ENCODE results near the gene IGSF23. TPM values are rescaled to one million over a fixed set of nuclear protein-coding genes. Genes with fewer than 3 reads are reported as not detected.
"Not testable (repeated sequence)": the region's sequence is repeated elsewhere in the genome, so short reads cannot be mapped to it uniquely, and the experiment has no call there.

Gene IGSF23
- total RNA-seq, 1 donor from 2014 or later = not detected

DNA sequence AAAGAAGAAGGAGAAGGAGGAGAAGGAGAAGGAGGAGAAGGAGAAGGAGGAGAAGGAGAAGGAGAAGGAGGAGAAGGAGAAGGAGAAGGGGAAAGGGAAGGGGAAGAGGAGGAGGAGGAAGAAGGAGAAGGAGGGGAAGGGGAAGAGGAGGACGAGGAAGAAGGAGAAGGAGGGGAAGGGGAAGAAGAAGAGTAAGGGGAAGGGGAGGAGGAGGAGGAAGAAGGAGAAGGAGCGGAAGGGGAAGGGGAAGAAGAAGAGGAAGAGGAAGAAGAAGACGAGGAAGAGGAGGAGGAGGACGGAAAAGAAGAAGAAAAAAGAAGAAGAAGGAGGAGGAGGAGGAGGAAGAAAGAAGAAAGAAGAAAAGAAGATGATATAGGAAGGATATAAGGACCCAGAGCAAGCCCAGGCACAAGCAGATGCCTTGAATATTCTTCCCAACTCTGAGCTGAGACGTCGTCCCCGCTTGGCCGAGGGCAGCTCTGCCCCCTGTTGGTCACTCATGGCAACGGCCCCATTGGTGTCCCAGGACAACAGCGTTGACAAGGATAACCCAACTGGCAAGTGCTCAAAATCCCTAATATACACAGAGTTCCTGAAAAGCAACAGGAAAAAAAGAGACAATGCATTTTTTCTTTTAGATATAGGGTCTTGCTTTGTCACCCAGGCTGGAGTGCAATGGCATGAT lies 30.6 kb upstream of the IGSF23 start:
- ATAC-seq (no peak), DNase-seq (ENCODE audit: low spot score) (no peak)
- intact Hi-C loops (cut with DNase I) = no loop called here

DNA sequence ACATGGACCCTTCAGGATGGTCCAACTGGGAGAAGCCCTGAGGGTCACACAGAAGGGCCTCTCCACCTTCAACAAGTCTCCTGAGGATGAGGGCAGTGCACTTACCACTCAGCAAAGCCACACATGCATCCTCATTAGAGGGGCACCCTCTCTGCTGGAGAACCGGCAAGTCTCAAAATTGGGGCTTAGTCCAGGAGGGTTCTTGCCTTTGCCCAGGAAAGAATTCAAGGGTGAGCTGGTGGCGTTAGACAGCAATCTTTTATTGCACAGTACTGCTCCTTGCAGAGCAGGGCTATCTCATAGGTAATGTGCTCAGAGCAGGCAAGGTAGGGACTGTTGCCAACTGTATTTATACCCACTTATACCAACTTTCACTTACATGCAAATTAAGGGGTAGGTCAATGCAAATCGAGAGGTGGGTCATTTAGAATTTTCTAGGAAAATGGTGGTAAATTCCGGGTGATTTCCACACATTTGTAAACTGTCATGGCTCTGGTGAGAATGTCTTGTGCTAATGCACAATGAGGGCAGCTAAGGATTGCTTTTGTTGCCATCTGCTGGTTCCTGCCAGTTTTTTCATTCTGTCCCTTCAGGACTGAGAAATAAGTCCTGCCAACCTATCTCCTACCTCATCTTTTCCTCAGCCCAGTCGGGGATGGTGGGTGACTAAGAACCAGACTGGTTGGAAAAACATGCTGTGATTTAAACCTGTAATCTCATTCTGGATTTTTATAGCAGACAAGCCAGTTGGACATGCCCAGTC lies 27.8 kb upstream of the IGSF23 start:
- no peak for DNase-seq (ENCODE audit: low spot score)
- no peak for ATAC-seq
- intact Hi-C loops (cut with DNase I) = no loop called here

- intact Hi-C loops (cut with DNase I) = no loop called here
- no peak for ATAC-seq
- no peak for DNase-seq (ENCODE audit: low spot score)
Observed at GRCh38 chr19:44587963-44588770, 25.2 kb upstream of the IGSF23 start.

DNA sequence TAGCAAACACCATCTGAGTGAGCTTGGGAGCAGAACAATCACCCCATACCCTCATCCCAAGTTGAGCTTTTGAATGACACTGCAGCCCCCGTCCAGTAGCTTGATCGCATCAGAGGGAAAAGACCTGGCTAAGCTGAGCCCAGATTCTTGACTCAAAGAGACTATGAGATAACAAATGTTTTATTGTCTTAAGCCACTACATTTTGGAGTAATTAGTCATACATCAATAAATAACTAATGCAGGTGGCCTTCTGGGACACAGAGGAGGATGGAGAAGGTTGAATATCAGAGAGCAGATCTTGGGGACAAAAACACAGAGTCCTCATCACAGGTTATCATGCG lies 24.6 kb upstream of the IGSF23 start:
- no peak for ATAC-seq
- intact Hi-C loops (cut with DNase I) = no loop called here
- DNase-seq (ENCODE audit: low spot score) = no peak

GRCh38 chr19:44590245-44591059 lies 22.9 kb upstream of the IGSF23 start:
- ATAC-seq = no peak
- intact Hi-C loops (cut with DNase I) = no loop called here
- no peak for DNase-seq (ENCODE audit: low spot score)

GRCh38 chr19:44591340-44591993 lies 21.9 kb upstream of the IGSF23 start:
- DNase-seq (ENCODE audit: low spot score); ATAC-seq; intact Hi-C loops (cut with DNase I): not testable (repeated sequence)

- intact Hi-C loops (cut with DNase I) = no loop called here
- DNase-seq (ENCODE audit: low spot score) (no peak), ATAC-seq (no peak)
Observed at GRCh38 chr19:44592451-44592890, 20.9 kb upstream of the IGSF23 start.

DNA sequence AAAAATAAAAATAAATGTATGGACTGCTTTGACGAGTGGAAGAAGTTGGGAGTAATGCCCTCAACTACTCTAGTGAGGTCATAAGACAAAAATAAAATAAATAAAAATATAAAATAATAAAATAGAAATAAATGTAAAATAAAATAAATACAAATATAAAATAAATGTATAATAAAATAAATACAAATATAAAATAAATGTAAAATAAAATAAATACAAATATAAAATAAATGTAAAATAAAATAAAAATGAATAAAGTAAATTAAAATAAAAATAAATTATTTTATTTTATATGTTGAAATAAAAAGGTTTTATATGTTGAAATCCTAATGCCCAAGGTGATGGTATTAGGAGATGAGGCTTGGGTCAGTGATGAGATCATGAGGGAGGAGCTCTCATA lies 20.1 kb upstream of the IGSF23 start:
- intact Hi-C loops (cut with DNase I) = no loop called here
- DNase-seq (ENCODE audit: low spot score) (no peak), ATAC-seq (no peak)

DNA sequence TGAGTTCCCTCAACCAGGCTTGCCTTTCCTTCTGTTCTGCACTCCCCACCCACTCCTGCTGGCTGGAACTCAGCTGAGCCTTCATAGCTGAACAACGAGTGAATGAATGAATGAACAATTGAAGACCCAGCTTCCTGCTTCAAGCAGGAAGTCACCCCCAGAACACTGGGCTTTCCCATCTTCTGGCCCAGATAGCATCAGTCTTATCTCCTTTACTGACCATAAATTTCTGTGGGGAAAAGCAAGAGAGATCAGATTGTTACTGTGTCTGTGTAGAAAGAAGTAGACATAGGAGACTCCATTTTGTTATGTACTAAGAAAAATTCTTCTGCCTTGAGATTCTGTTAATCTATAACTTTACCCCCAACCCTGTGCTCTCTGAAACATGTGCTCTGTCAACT lies 19.5 kb upstream of the IGSF23 start:
- ATAC-seq; DNase-seq (ENCODE audit: low spot score); intact Hi-C loops (cut with DNase I): not testable (repeated sequence)

DNA sequence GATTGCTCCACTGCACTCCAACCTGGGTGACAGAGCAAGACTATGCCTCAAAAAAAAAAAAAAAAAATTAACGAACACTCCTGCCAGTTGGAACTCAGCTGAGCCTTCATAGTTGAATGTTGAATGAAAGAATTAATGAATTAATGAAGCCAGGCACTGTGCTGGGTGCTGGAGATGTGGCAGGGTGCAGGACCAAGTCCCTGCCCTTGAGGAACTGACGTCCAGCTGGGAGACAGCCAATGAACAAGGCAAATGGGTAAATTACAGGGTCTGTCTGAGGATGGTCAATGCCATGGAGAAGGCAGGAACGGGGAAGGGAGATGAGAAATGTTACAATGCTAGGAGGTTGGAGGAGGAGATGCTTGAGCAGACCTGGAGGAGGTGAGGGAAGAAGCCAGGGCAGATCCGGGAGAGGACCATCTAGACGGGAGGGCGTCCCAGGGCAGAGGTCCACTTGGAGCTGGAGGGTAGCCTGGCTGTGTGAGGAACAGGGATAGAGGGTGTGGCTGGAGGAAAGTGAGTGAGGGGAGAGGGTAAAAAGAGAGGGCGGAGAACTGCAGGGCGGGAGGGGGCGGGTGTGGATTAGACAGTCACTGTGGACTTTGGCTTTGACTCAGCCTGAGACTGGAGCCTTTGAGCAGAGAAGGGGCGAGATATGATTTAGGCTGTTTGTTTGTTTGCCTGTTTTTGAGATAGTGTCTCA lies 16.8 kb upstream of the IGSF23 start:
- intact Hi-C loops (cut with DNase I) = no loop called here
- ATAC-seq (no peak), DNase-seq (ENCODE audit: low spot score) (no peak)

DNA sequence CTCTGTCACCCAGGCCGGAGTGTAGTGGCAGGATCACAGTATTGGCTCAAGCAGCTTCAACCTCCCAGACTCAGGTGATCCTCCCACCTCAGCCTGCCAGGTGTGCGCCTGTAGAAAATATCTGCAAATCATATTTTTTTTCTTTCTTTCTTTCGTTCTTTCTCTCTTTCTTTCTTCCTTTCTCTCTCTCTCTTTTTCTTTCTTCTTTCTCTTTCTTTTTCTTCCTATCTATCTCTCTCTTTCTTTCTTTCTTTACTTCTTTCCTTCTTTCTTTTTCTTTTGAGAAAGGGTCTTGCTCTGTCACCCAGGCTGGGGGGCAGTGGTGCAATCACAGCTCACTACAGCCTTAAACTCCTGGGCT lies 16.3 kb upstream of the IGSF23 start:
- ATAC-seq (no peak), DNase-seq (ENCODE audit: low spot score) (no peak)
- intact Hi-C loops (cut with DNase I) = no loop called here

GRCh38 chr19:44598355-44598754 lies 15.0 kb upstream of the IGSF23 start:
- intact Hi-C loops (cut with DNase I) = no loop called here
- DNase-seq (ENCODE audit: low spot score) (no peak), ATAC-seq (no peak)

- ATAC-seq (no peak), DNase-seq (ENCODE audit: low spot score) (no peak)
- intact Hi-C loops (cut with DNase I) = no loop called here
Observed at GRCh38 chr19:44598880-44599279, 14.5 kb upstream of the IGSF23 start.

DNA sequence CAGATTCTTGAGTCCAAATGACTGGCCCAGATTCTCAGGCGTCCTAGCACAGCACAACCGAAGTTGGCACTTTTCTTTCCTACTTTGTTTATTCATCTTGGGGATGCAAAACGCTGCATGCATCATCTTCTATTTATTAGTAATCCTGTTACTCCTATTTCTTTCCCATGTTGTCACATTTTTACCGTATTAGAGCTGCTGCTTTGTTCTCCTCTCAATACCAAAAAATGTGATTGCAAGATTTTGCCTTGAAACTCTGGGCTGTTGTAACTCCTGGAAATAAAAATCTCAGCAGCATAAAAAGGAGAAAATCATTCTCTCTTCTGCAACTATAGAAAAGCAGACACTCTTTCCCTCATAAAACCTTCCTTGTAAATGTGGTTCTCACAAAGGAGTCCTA lies 12.9 kb upstream of the IGSF23 start:
- ATAC-seq (no peak), DNase-seq (ENCODE audit: low spot score) (no peak)
- intact Hi-C loops (cut with DNase I) = no loop called here

DNA sequence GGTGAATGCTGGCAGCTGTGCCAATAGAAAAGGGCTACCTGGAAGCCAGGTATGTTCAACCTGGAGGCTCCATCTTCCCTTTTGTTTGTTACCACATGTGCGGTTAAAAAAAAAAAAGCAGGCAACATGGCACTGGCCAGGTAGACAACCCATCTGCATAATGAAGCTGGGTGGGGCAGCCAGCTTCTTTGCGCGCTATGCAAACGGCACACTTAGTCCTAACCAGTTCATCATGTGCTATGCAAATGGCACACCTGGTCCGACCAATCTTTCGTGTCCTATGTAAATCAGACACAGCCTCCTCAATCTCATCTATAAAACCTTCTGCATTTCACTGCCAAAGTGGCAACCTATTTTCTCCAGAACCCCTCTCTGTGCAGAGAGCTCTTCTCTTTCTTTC lies 11.3 kb upstream of the IGSF23 start:
- intact Hi-C loops (cut with DNase I) = no loop called here
- ATAC-seq (no peak), DNase-seq (ENCODE audit: low spot score) (no peak)

- DNase-seq (ENCODE audit: low spot score) = no peak
Observed at GRCh38 chr19:44603201-44603945, 10.0 kb upstream of the IGSF23 start.

DNA sequence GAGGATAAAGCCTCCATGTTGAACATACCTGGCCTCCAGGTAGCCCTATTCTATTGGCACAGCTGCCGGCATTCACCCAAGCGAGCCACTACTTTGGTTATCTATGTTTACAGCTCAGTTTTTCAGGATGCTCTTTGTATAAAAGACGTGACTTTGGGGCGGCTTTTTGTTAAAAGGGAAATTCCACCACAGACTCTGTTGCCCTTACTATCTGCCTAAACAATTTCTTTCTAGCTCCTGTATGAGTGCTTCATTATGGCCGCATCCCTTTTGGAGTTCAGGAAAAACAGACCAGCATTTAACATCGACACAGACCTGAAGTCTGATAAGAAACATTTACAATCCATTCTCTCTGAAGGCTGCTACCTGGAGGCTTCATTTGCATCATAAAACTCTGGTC lies 9.1 kb upstream of the IGSF23 start:
- DNase-seq (ENCODE audit: low spot score) = no peak
- ATAC-seq = no peak
- intact Hi-C loops (cut with DNase I) = no loop called here

More at GRCh38 chr19:44603201-44603945, 10.0 kb upstream of the IGSF23 start:
- intact Hi-C loops (cut with DNase I) = no loop called here
- no peak for ATAC-seq

Data from sciatic nerve (tissue), 2 donors.